Activated naive CD4-positive, alpha-beta T cell treated with anti-CD3 and anti-CD28 coated beads, Interleukin-2, amount 50 U/mL, for 72 hours (primary cell): ENCODE results near the gene OR52N2. TPM values are rescaled to one million over a fixed set of nuclear protein-coding genes. Genes with fewer than 3 reads are reported as not detected.

Experiments
- ATAC-seq, 2 donors: fragments of 150-1000 bp; cut with Tn5 transposase; 2 replicates each; pipeline ENCODE4 v1.10.0; 2021; ENCODE audit warnings: mild to moderate bottlenecking in 2 of 2, moderate library complexity in 2 of 2
- DNase-seq, 2 donors: peaks; one replicate each; pipeline ENCODE4 v3.0.0; 2021 to 2022; ENCODE audit warnings: low spot score in 2 of 2
- H3K27ac Mint-ChIP-seq, 2 donors: one replicate each; pipeline ENCODE4 v1.8.0; 2022; ENCODE audit warnings: mild to moderate bottlenecking in 2 of 2, mixed read lengths in 2 of 2
- H3K36me3 Mint-ChIP-seq, 2 donors: one replicate each; pipeline ENCODE4 v1.8.0; 2022; ENCODE audit warnings: mixed read lengths in 2 of 2
- H3K9me3 Mint-ChIP-seq, 2 donors: one replicate each; pipeline ENCODE4 v1.8.0; 2022; ENCODE audit warnings: mixed read lengths in 2 of 2
- total RNA-seq, 2 donors: library from RNA; stranded (reverse); gene quantifications; one replicate each; pipeline ENCODE4 v1.2.3, GENCODE V29; 2022

OR52N2 gene
- total RNA-seq, 2 donors from 2014 or later = not detected

- Mint-ChIP-seq H3K9me3 (no peaks in the 10 kb centered on the region), H3K27ac (no peak overlapping the region), H3K36me3 (no peaks in the 10 kb centered on the region)
- ATAC-seq (no peak), DNase-seq (no peak)
Observed at GRCh38 chr11:5847711-5848110, 39.0 kb downstream of the OR52N2 start.

- Mint-ChIP-seq H3K9me3 (peaks cover 0 to 6% of the 10 kb centered on the region in 2 donors), H3K36me3 (no peaks in the 10 kb centered on the region), H3K27ac (no peak overlapping the region)
- no peak for DNase-seq
- ATAC-seq = no peak
Observed at GRCh38 chr11:5851002-5851401, 42.3 kb downstream of the OR52N2 start.

GRCh38 chr11:5857590-5857989, 48.9 kb downstream of the OR52N2 start, which contains the start of gene OR52E8:
Gene OR52E8, minus strand, starts transcription at chr11:5857690. Its CDS starts 0 bp downstream, at chr11:5857690.
- ATAC-seq (no peak), DNase-seq (no peak)
- H3K27ac Mint-ChIP-seq = no peak within 1 kb of the TSS

GRCh38 chr11:5865826-5866225, 57.1 kb downstream of the OR52N2 start:
- no peak overlapping the region for H3K27ac Mint-ChIP-seq
- H3K9me3 Mint-ChIP-seq = peaks cover 0 to 4% of the 10 kb centered on the region in 2 donors
- no peak for ATAC-seq
- H3K36me3 Mint-ChIP-seq = no peaks in the 10 kb centered on the region
- no peak for DNase-seq

More at GRCh38 chr11:5857590-5857989, 48.9 kb downstream of the OR52N2 start, which contains the start of gene OR52E8:
- Mint-ChIP-seq H3K36me3 (no peaks in the 10 kb centered on the region), H3K9me3 (peaks cover 0 to 6% of the 10 kb centered on the region in 2 donors)

Other genes with a start within 250 kb of the OR52N2 start
- not detected for gene OR52B6, start 228.0 kb upstream of the OR52N2 start, total RNA-seq
- 1 to 10 TPM in 1 of 2 donors, under 1 TPM in 1; 0.80 to 1.6 TPM for gene TRIM6, start 212.3 kb upstream of the OR52N2 start, total RNA-seq
- 10 to 100 TPM; 10.9 to 12.0 TPM for gene TRIM34, start 183.9 kb upstream of the OR52N2 start, total RNA-seq
- 10 to 100 TPM; 30.2 to 31.9 TPM for gene TRIM5, start 123.8 kb upstream of the OR52N2 start, total RNA-seq
- 100 to 1,000 TPM; 151 to 228 TPM for gene TRIM22, start 119.1 kb upstream of the OR52N2 start, total RNA-seq
- gene OR56B1, start 72.5 kb upstream of the OR52N2 start, total RNA-seq = under 1 TPM; 0.48 to 0.93 TPM
- gene OR52N4, start 54.7 kb upstream of the OR52N2 start, total RNA-seq = 1 to 10 TPM in 1 of 2 donors, under 1 TPM in 1; 0.41 to 1.3 TPM
- under 1 TPM in 1 of 2 donors, not detected in 1; 0.08 TPM for gene OR52N5, start 25.6 kb upstream of the OR52N2 start, total RNA-seq
- under 1 TPM; 0.14 to 0.58 TPM for gene OR52N1, start 17.7 kb upstream of the OR52N2 start, total RNA-seq
- not detected for gene OR52E6, start 33.0 kb downstream of the OR52N2 start, total RNA-seq
- gene OR52E8, start 48.8 kb downstream of the OR52N2 start, total RNA-seq = not detected
- gene OR52E4, start 71.7 kb downstream of the OR52N2 start, total RNA-seq = not detected
- not detected for gene OR52E5, start 84.3 kb downstream of the OR52N2 start, total RNA-seq
- gene OR56A3, start 133.3 kb downstream of the OR52N2 start, total RNA-seq = not detected
- not detected for gene OR56A5, start 159.6 kb downstream of the OR52N2 start, total RNA-seq
- not detected for gene OR52L1, start 178.1 kb downstream of the OR52N2 start, total RNA-seq
- gene OR56A4, start 198.0 kb downstream of the OR52N2 start, total RNA-seq = under 1 TPM in 1 of 2 donors, not detected in 1; 0.12 TPM
- under 1 TPM in 1 of 2 donors, not detected in 1; 0.04 TPM for gene OR56A1, start 221.8 kb downstream of the OR52N2 start, total RNA-seq